K562 (cell line): ENCODE measurements around the gene CLEC4F.

Experiments
- CREB5 ChIP-seq: fragments of 250-450 bp; sonication (Bioruptor Pico); IDR thresholded peaks from 2 replicates; pipeline ENCODE4 v1.5.0; 2020; ENCODE audit warnings: mild to moderate bottlenecking
- RAD21 ChIP-seq, 2 experiments: fragments of 250-450 bp in 1 of 2; fragments of 450-650 bp in 1 of 2; sonication (Bioruptor Pico) in 1 of 2; formaldehyde crosslinking in 1 of 2; IDR thresholded peaks in 1 of 2; conservative IDR thresholded peaks in 1 of 2; 2 replicates each; pipeline versions ENCODE4 v1.4.0 to v1.8.0; 2020 to 2022; ENCODE audit warnings: mild to moderate bottlenecking in 2 of 2, moderate library complexity in 1 of 2

- TF ChIP-seq CREB5, result no peak
- TF ChIP-seq RAD21 (CRISPR knock-in tag; conservative IDR thresholded peaks at IDR 0.05 in 1 of 2, IDR thresholded peaks at IDR 0.05 in 1 of 2), result no peak
These were observed 12.6 kb downstream of the CLEC4F start for GRCh38 chr2:70807828-70808118.
